Smooth muscle cell of the brain vasculature (primary cell): ENCODE data around the gene GRIN2B.

ENCODE experiments used
- DNase-seq: peaks from one replicate; pipeline ENCODE4 v3.0.0-alpha.2; 2012; ENCODE audit warnings: low read depth, low spot score

The GRIN2B gene

GRCh38 chr12:13957576-13957975 lies 23.8 kb downstream of the GRIN2B start:
- DNase-seq: no peak

GRCh38 chr12:13956060-13956590 lies 25.3 kb downstream of the GRIN2B start:
- no peak for DNase-seq

- DNase-seq: no peak
These were observed 29.3 kb downstream of the GRIN2B start for GRCh38 chr12:13952096-13952495.

- no peak for DNase-seq
These were observed 30.9 kb downstream of the GRIN2B start for GRCh38 chr12:13950502-13950901.

- DNase-seq: no peak
These were observed 32.8 kb downstream of the GRIN2B start for GRCh38 chr12:13948621-13949020.

GRCh38 chr12:13947276-13947946 lies 34.0 kb downstream of the GRIN2B start:
- no peak for DNase-seq

- DNase-seq: no peak
These were observed 35.8 kb downstream of the GRIN2B start for GRCh38 chr12:13945641-13946040.

- no peak for DNase-seq
These were observed 36.2 kb downstream of the GRIN2B start for GRCh38 chr12:13945236-13945635.

GRCh38 chr12:13942826-13943225 lies 38.6 kb downstream of the GRIN2B start:
- no peak for DNase-seq

GRCh38 chr12:13941258-13942249 lies 39.8 kb downstream of the GRIN2B start:
- DNase-seq: no peak

GRCh38 chr12:13940335-13940865 lies 41.0 kb downstream of the GRIN2B start:
- DNase-seq: no peak

- DNase-seq: no peak
These were observed 43.7 kb downstream of the GRIN2B start for GRCh38 chr12:13937735-13938134.

- no peak for DNase-seq
These were observed 46.2 kb downstream of the GRIN2B start for GRCh38 chr12:13935169-13935568.
